Liver (tissue), 9 donors: ENCODE results near the gene KCNQ1. TPM values are rescaled to one million over a fixed set of nuclear protein-coding genes. Genes with fewer than 3 reads are reported as not detected.

Experiments
- DNase-seq: peaks from one replicate; pipeline ENCODE4 v3.0.0-alpha.2; 2017; ENCODE audit warnings: low spot score
- H3K27ac ChIP-seq, 2 donors: one replicate each; pipeline ENCODE4 v1.7.0; 2013; ENCODE audit warnings: inconsistent platforms in 2 of 2, low read length in 2 of 2, control low read depth in 1 of 2, low read depth in 1 of 2, mild to moderate bottlenecking in 1 of 2
- H3K27me3 ChIP-seq, 4 donors: one replicate each; pipeline versions ENCODE4 v1.6.1 to v1.7.0; 2013; ENCODE audit warnings: low read length in 3 of 4, inconsistent platforms in 1 of 4, mild to moderate bottlenecking in 1 of 4, moderate library complexity in 1 of 4; ENCODE audit not compliant: control insufficient read depth in 4 of 4, insufficient read depth in 4 of 4
- H3K36me3 ChIP-seq, 4 donors: one replicate each; pipeline versions ENCODE4 v1.6.1 to v1.7.0; 2013; ENCODE audit warnings: low read length in 3 of 4, mild to moderate bottlenecking in 3 of 4, low read depth in 1 of 4, moderate library complexity in 1 of 4; ENCODE audit not compliant: control insufficient read depth in 4 of 4, insufficient read depth in 3 of 4
- H3K4me1 ChIP-seq, 4 donors: one replicate each; pipeline versions ENCODE4 v1.6.1 to v1.7.0; 2013; ENCODE audit warnings: low read length in 3 of 4, mild to moderate bottlenecking in 3 of 4, moderate library complexity in 1 of 4; ENCODE audit not compliant: control insufficient read depth in 4 of 4, insufficient read depth in 4 of 4
- H3K4me3 ChIP-seq, 3 donors: one replicate each; pipeline versions ENCODE4 v1.6.1 to v1.7.0; 2013; ENCODE audit warnings: low read length in 3 of 3, control low read depth in 1 of 3, low read depth in 1 of 3, mild to moderate bottlenecking in 1 of 3
- H3K9ac ChIP-seq, 2 donors: one replicate each; pipeline ENCODE4 v1.7.0; 2013; ENCODE audit warnings: low read length in 2 of 2, mild to moderate bottlenecking in 2 of 2, moderate library complexity in 2 of 2, control low read depth in 1 of 2, low read depth in 1 of 2
- H3K9me3 ChIP-seq, 4 donors: one replicate each; pipeline versions ENCODE4 v1.6.1 to v1.7.0; 2013; ENCODE audit warnings: low read length in 3 of 4; ENCODE audit not compliant: control insufficient read depth in 4 of 4
- CTCF ChIP-seq: fragments of 150-350 bp; IDR thresholded peaks from 2 replicates; pipeline ENCODE4 v1.5.1; 2017; ENCODE audit warnings: improper control_type of control experiment, low read depth, low read length; ENCODE audit not compliant: missing input control
- EGR1 ChIP-seq, 2 donors: IDR thresholded peaks; 2 replicates each; pipeline ENCODE4 v1.6.1; 2016 to 2018; ENCODE audit warnings: antibody characterized with exemption in 2 of 2, low read depth in 2 of 2
- FOXA1 ChIP-seq: IDR thresholded peaks from 2 replicates; pipeline ENCODE4 v1.6.1; 2016; ENCODE audit warnings: antibody characterized with exemption
- GABPA ChIP-seq, 2 donors: IDR thresholded peaks in 1 of 2; conservative IDR thresholded peaks in 1 of 2; 2 replicates each; pipeline ENCODE4 v1.6.1; 2016; ENCODE audit warnings: antibody characterized with exemption in 2 of 2, mild to moderate bottlenecking in 1 of 2, moderate library complexity in 1 of 2
- HNF4G ChIP-seq: IDR thresholded peaks from 2 replicates; pipeline ENCODE4 v1.6.1; 2016; ENCODE audit warnings: antibody characterized with exemption
- JUND ChIP-seq, 2 donors: IDR thresholded peaks; 2 replicates each; pipeline ENCODE4 v1.6.1; 2016; ENCODE audit warnings: antibody characterized with exemption in 2 of 2
- MAX ChIP-seq: IDR thresholded peaks from 2 replicates; pipeline ENCODE4 v1.6.1; 2016; ENCODE audit warnings: antibody characterized with exemption
- NR2F2 ChIP-seq: IDR thresholded peaks from 2 replicates; pipeline ENCODE4 v1.6.1; 2016; ENCODE audit warnings: antibody characterized with exemption
- RAD21 ChIP-seq, 2 donors: IDR thresholded peaks; 2 replicates each; pipeline ENCODE4 v1.6.1; 2016; ENCODE audit warnings: antibody characterized with exemption in 2 of 2, mild to moderate bottlenecking in 2 of 2
- RXRA ChIP-seq, 2 donors: IDR thresholded peaks; 2 replicates each; pipeline ENCODE4 v1.6.1; 2017 to 2018; ENCODE audit warnings: antibody characterized with exemption in 2 of 2, mild to moderate bottlenecking in 1 of 2
- SP1 ChIP-seq: IDR thresholded peaks from 2 replicates; pipeline ENCODE4 v1.6.1; 2018; ENCODE audit warnings: antibody characterized with exemption, mild to moderate bottlenecking
- YY1 ChIP-seq: IDR thresholded peaks from 2 replicates; pipeline ENCODE4 v1.6.1; 2016; ENCODE audit warnings: antibody characterized with exemption, mild to moderate bottlenecking
- WGBS: extraction: QIAGEN DNeasy Blood & Tissue Kit; methylation state at CpG from one replicate; pipeline ENCODE4 v1.1.7; 2013; 5-methylcytosine and 5-hydroxymethylcytosine counted together
- polyA plus RNA-seq, 2 donors: library from polyadenylated mRNA; stranded (reverse) in 1 of 2; unstranded in 1 of 2; fragments of 200-250 nt in 1 of 2; fragments of >200 nt in 1 of 2; fragmentation: Nextera tagmentation in 1 of 2; extraction: Ambion mirVana in 1 of 2; gene quantifications; one replicate each; pipeline versions ENCODE4 v1.2.1 to v1.2.3, GENCODE V29; 2013 to 2015
- total RNA-seq, 2 donors: library from RNA; depleted of rRNA; stranded (reverse); fragments of >200 nt; gene quantifications; one replicate each; pipeline ENCODE4 v1.2.3, GENCODE V29; 2014
- TF ChIP-seq, protein P1 (sequence below): IDR thresholded peaks from 2 replicates; pipeline ENCODE4 v1.6.1; 2016; ENCODE audit warnings: antibody characterized with exemption
- TF ChIP-seq, protein P2 (sequence below): IDR thresholded peaks from 2 replicates; pipeline ENCODE4 v1.6.1; 2016; ENCODE audit warnings: antibody characterized with exemption
- donor health status: healthy.
- donor health status: healthy.
- donor health status: healthy.
- donor health status: healthy.
- donor health status: healthy.

KCNQ1 gene
- total and polyA plus RNA-seq, 4 donors, result 0.31 to 2.2 (median 1.5) TPM

GRCh38 chr11:2447253-2447950, 2.6 kb downstream of the KCNQ1 start:
- H3K36me3 ChIP-seq, result no peaks in the 10 kb centered on the region
- TF ChIP-seq MAX (no peak), YY1 (no peak), JUND (IDR thresholded peaks at IDR 0.05) (no peak), RXRA (IDR thresholded peaks at IDR 0.05) (no peak), NR2F2 (no peak), GABPA (IDR thresholded peaks at IDR 0.05 in 1 of 2, conservative IDR thresholded peaks at IDR 0.05 in 1 of 2) (no peak), CTCF (no peak), RAD21 (IDR thresholded peaks at IDR 0.05) (no peak), HNF4G (no peak), FOXA1 (no peak), SP1 (no peak)
- TF ChIP-seq, protein P1, sequence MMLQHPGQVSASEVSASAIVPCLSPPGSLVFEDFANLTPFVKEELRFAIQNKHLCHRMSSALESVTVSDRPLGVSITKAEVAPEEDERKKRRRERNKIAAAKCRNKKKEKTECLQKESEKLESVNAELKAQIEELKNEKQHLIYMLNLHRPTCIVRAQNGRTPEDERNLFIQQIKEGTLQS, result no peak
- DNase-seq, result no peak
- H3K27ac ChIP-seq, result peak overlapping the region in 1 of 2 donors; percentile 60
- WGBS, result 67% methylated on average over 12 of the region's 12 CpGs
- no peak overlapping the region for H3K4me3 ChIP-seq
- H3K9ac ChIP-seq, result no peak overlapping the region
- no peaks in the 10 kb centered on the region for H3K9me3 ChIP-seq
- peaks cover 0 to 3% (median 0%) of the 10 kb centered on the region in 4 donors for H3K27me3 ChIP-seq
- H3K4me1 ChIP-seq, result peaks cover 0 to 13% (median 1%) of the 10 kb centered on the region in 4 donors

GRCh38 chr11:2447951-2448650, 3.3 kb downstream of the KCNQ1 start:
- Histone ChIP-seq H3K9me3 (no peaks in the 10 kb centered on the region), H3K4me3 (no peak overlapping the region), H3K27ac (no peak overlapping the region), H3K27me3 (peaks cover 0 to 3% (median 0%) of the 10 kb centered on the region in 4 donors), H3K36me3 (no peaks in the 10 kb centered on the region), H3K9ac (no peak overlapping the region), H3K4me1 (peaks cover 0 to 13% (median 1%) of the 10 kb centered on the region in 4 donors)
- TF ChIP-seq EGR1 (IDR thresholded peaks at IDR 0.05; ENCODE audit: low read depth in 2 of 2) (no peak), RAD21 (IDR thresholded peaks at IDR 0.05) (no peak), FOXA1 (no peak)
- TF ChIP-seq, protein P2, sequence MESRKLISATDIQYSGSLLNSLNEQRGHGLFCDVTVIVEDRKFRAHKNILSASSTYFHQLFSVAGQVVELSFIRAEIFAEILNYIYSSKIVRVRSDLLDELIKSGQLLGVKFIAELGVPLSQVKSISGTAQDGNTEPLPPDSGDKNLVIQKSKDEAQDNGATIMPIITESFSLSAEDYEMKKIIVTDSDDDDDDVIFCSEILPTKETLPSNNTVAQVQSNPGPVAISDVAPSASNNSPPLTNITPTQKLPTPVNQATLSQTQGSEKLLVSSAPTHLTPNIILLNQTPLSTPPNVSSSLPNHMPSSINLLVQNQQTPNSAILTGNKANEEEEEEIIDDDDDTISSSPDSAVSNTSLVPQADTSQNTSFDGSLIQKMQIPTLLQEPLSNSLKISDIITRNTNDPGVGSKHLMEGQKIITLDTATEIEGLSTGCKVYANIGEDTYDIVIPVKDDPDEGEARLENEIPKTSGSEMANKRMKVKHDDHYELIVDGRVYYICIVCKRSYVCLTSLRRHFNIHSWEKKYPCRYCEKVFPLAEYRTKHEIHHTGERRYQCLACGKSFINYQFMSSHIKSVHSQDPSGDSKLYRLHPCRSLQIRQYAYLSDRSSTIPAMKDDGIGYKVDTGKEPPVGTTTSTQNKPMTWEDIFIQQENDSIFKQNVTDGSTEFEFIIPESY, result no peak
- DNase-seq, result no peak
- 80% methylated on average over 10 of the region's 10 CpGs for WGBS
